ENCODE measurements around the gene NAA30.

NAA30 gene

DNA sequence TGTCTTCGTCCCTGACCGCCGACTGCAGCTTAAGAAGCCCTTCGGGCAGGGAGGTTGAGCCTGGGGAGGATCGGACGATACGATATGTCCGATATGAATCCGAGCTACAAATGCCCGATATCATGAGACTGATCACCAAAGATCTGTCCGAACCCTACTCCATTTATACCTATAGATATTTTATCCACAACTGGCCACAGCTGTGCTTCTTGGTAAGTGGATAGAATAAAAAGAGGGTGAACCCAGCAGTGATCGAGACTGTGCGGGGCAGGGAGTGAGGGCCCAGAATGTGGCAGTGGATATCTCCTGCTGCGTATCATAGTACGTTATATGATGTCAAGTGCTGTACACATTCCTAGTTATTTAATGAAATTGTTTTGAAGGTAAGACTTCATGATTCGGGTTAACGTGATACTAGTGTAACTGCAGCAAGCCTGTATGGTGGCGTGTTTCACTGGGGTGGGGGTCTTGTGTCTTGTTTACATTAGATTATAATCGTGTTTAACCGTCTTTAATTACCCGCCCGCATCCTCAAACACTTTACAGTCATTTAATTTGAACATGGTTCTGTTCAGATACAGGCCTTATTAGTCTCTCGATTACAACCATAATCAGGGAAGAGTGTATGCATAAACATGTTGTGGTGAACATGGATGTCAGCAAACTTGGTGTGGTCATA, 1.3 kb downstream of the NAA30 start:
- no peak for FAIRE-seq
- peak; percentile 25 for DNase-seq (ENCODE audit: insufficient read length, low spot score)

DNA sequence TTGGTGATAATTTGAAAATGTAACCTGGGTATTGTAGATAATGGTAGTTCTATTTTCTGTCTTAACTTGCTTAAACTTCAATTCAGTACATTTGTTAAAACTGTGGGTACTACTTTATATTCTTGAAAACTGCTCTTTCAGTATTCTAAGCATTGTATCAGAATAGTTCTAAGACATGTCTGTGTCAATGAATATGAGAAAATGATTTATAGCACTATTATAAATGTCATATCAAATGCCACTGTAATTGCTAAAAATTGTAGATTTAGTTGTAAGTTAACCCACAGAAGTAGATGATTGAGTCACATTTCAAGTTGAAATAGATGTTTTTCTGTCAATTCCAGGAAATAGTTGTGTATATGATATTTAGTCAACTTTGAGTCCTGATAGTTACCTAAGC, 2.4 kb downstream of the NAA30 start:
- no peak for DNase-seq (ENCODE audit: insufficient read length, low spot score)
- FAIRE-seq: peak; percentile 90

DNA sequence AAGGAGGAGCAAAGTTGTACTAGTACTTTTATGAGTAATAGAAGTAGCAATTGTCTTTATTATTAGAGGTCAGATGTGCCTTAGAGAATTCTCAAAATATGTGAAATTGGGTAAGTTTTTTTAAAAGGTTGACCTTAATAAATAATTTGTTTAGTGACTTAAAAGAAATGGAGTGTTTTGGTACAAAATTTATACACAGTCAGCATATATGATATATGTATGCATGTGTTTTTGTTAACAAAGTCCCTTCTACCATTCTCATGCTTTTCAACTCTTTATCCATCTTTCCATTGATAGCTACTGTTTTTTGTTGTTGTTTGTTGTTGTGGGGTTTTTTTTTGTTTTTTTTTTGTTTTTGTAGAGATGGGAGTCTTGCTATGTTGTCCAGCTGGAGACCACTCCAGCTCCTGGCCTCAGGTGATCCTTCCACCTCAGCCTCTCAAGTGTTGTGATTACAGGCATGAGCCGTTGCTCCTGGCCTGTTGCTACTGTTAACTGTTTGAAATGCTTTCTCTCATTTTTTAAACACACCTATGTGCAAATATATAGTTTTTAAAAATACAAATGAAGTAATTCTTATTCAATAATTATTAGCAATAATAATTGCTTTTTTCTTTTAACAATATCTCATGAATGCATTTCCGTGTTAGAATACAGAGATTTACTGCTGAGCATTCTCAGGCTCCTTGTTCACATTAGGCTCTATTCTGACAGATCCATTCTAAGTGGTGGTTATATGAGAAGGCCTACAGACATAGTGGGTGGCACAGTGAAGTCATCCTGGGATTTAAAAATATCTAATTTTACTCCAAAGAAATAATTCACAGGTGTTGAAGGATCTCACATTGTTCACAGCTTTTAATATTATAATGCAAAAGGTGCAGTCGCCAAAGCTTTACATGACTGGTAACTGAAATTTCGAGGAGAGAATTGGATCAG, 10.4 kb downstream of the NAA30 start:
- FAIRE-seq (no peak), DNase-seq (ENCODE audit: insufficient read length, low spot score) (no peak)

DNA sequence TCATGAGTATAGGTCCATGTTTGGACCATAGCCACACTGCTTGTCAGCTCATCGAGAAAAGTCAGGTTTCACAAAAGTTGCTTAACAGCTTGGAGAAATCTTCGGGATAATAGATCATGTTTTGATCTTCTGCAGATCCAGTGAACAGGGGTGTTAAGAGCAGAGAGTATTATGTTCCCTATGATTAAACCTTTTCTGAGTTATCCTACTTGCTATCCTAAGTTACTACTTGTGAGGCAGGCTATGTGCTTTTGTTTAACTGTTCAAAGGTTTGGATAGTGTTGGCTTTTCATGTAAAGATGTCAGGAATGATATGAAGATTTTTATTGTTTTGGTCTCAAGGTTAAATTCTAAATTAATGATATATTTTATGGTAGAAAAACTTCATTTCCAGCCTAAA, 11.1 kb downstream of the NAA30 start:
- DNase-seq (ENCODE audit: insufficient read length, low spot score): no peak
- peak; percentile 91 for FAIRE-seq

DNA sequence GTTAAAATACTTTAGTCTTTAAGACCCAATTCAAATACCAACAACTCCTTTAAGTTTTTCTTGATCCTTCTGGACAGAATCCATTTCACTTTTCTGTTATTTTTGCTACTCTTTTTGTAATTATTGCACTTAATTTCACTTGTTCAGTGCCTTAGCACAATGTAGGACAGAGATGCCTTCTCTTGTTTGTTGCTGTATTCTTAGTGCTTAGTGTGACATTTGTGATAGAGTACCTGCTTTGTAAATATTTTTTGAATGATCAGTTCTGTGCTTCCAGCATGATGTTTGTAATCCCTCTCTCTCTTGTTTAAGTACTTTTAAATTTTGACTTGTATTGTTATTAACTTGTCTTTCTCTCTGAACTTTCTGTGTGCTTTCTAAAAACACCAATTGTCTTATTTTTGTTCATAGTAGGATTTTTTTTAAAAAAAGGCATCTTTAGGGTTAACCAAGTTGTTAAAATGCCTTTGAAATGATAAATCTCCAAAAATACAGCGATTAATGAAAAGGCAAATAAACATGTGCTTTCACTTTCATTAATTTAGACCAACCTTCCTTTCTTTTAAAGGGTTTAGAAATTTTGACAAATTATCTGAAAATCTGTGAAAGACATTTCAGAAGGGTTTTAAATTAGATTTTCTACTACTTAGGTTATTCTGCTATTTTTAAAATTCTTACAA, 11.9 kb downstream of the NAA30 start:
- no peak for DNase-seq (ENCODE audit: insufficient read length, low spot score)
- no peak for FAIRE-seq

DNA sequence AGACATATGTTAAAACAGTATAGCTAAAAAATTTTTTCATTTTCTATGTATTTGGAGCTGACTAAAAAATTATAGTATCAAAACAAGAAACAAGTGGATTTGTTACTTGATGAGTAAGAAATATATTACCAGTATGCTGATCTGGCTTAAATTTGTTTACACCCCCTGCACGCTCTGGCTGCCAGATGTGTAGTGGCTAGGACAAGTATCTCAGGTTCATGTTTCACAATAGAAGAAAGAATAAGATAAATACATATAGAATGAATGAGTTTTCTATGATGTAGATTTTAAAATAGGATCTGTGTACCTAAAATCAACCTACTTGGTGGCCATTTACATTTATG, 13.1 kb downstream of the NAA30 start:
- DNase-seq (ENCODE audit: insufficient read length, low spot score) (no peak), FAIRE-seq (no peak)

DNA sequence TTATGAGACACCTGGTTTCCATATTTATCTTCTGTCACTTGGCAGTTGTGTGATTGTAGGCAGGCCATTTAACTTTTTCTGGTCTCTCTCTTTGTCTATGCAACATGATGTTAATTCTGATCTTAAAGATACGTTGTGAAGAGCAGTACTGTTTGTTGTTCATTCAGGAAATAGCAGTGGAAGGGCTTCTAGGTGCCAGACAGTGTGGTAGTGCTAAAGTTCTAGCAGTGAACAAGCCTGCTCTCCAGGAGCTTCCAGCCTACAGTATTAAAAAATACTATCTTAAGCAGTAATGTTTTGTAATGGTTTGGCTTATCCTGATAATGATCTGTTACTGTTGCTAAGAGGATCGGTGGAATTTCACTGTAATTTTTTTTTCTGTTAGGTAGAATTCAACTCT, 15.2 kb downstream of the NAA30 start:
- FAIRE-seq (peak; percentile 89), DNase-seq (ENCODE audit: insufficient read length, low spot score) (no peak)

DNA sequence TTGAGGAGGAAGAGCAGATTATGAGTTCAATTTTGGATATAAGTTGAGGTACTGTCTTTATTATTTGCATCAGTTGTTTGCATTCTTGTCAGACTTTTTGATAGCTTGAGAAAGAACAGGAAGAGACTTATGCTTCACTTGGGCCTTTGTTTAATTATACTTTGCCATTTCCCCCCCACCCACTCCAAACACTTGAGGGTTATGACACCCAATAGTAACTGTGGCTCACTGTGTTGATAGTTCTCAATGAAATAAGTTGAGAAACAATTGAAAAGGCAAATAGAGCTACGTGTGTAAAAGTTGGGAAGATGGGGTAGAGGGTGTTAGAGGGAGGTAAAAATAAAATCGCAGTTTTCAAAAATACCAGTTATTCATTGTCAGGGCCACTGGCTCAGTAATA, 17.7 kb downstream of the NAA30 start:
- peak; percentile 83 for FAIRE-seq
- DNase-seq (ENCODE audit: insufficient read length, low spot score): no peak

DNA sequence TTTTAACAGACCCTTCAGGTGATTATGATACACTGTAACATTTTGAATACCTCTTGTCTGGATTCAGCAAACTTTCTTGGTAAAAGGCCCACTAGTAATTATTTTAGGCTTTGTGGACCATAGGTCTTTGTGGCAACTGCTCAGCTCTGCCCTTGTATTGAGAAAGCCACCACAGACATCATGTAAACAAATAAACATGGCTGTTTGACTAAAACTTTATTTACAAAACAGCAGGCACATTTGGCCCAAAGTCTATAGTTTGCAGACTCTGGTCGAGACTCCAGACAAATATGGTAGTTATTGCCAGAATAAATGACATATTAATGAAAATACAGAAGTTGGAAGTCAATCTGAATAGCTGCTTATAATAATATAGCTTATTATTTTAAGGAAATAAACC, 18.2 kb downstream of the NAA30 start:
- peak; percentile 72 for FAIRE-seq
- no peak for DNase-seq (ENCODE audit: insufficient read length, low spot score)

DNA sequence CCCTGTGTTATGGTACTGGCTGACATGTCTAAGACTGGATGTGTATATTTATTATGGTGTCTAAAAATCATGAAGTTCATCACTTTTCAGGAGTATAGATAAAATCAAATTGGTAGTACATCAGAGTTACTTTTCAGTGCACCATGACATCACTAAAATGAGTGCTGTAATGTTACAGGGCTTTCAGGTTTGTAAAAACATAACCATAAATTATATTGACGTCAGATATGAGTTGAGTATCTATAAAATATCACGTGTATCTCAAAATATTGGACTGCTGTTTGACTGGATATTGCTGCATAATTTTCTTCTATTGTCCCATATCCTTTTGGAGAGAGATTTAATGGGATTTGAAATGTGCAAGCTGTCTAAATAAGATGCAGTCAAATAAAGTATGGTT, 22.0 kb downstream of the NAA30 start:
- DNase-seq (ENCODE audit: insufficient read length, low spot score) (no peak), FAIRE-seq (peak; percentile 82)

DNA sequence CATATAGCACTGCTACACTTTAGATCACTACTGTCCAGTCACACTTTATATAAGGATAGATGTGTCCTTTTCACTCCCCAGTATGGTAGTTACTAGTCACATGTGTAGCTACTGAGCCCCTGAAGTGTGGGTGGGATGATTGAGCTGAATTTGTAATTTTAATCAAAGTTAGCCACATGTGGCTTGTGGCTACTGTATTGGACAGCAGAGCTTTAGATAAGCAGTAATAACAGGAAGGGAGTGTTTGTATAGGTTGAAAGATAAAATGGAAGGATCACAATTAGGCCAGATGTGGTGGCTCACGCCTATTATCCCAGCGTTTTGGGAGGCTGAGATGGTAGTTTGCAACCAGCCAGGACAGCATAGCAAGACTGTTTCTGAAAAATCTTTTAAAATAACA, 23.5 kb downstream of the NAA30 start:
- no peak for DNase-seq (ENCODE audit: insufficient read length, low spot score)
- peak; percentile 92 for FAIRE-seq

DNA sequence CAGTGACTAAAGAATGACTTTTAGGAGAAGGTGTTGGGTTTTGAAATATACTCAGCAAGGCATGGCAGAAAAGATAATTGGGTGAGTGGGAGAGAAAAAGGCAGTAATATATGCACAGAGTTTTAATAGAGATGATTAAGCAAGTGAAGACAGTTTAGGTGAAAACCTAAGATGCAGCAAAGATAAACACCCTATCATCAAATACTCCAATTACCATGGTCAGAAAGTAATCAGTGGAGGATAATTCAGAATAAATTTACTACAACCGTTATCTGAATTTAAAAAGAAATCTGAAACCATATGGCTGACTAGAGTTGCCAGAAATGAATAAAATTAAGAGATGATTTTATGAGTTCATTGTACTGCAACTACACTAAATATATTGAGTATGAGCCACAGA, 26.8 kb downstream of the NAA30 start:
- FAIRE-seq: peak; percentile 82
- DNase-seq (ENCODE audit: insufficient read length, low spot score): no peak

DNA sequence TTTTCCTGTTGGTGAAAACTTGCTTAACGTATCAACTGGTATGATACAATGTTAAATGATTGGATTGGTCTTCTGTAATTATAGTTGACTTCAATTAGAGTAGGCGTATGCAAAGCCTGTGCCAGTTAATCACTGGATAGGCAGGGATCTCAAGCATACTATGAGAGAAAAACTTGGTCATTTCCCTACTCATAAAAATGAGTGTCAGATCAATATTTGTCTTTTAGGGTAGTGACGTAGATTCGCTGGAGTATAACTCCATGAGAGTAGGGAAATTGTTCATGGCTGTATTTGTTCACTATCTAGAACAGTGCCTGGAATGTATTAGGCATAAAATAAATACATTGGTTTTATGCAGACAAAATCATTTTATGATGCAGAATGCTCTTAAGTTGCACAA, 28.6 kb downstream of the NAA30 start:
- DNase-seq (ENCODE audit: insufficient read length, low spot score) (no peak), FAIRE-seq (peak; percentile 88)

DNA sequence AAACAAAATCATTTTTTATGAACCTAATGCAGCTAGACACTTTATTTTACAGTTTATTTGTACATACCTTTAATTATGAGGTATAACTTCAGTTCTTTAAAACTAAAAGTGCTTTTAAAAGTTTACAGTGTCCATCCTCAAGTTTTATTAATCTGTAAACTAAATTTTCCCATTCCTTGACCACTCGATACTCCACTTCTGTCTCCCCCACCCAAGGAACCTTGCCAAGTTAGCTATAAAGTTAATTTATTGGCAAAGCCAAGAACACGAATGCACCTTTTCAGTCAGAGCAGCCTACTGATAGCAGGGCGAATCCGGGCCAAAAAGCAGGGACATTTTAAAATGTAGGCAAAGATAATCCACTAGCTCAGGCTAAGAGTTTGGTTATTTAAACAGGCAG, 29.6 kb downstream of the NAA30 start:
- FAIRE-seq (no peak), DNase-seq (ENCODE audit: insufficient read length, low spot score) (no peak)

DNA sequence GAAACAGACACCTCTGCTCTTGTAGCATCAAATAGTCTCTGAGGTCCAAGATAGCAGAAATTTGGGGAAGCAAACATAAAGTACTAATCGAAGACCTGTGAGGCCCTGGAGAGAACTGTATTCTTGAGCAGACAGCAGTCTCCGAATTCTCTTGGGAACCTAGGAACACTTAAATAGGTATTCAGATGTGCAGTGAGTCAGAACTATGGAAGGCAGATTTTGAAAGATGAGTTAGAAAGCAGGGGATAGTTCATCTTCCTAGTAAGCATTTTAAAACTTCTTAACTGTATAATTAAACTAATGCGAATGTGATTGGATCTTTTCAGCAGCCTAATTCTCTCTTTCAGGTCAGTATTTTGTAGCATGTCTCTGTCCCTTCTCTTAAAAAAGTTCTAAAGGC, 30.6 kb downstream of the NAA30 start:
- DNase-seq (ENCODE audit: insufficient read length, low spot score) (no peak), FAIRE-seq (no peak)

DNA sequence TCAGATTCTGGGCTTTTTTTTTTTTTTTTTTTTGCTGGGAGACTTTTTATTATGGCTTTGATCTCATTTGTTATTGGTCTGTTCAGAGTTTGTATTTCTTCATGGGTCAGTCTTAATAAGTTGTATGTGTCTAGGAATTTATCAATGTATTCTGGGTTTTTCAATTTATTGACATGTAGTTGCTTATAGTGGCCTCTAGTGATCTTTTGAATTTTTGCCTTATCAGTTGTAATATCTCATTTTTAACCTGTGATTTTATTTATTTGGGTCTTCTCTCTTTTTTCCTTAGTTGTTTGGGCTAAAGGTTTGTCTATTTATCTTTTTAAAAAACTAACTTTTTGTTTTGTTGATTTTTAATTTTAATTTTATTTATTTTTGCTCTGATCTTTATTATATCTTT, 45.5 kb downstream of the NAA30 start:
- FAIRE-seq: no peak
- no peak for DNase-seq (ENCODE audit: insufficient read length, low spot score)

DNA sequence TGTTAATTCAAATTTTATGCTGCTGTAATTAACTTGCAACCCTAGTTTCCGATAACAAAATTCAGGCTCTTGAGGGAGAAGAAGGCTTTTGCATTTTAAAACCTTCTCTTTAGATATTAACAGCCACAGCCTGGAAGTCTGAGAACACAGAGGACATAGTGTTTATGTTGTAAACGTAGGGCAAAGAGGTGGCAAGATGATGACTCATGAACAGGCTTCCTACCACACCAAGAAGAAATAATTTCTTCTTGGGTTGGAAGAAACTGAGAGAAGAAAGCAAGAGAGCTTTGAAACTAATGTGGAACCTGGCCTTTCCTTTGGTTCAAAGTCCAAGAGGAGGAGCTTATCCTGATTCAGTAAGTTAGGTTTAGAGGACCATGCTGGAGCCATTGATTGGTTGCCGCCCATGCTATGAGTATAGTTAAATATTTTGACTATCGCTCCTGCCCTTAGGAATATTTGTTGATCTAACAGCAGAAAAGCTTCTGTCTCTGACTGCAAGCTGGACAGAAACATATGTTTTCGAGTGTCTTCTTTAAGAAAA, 71.5 kb downstream of the NAA30 start:
- DNase-seq (ENCODE audit: insufficient read length, low spot score): no peak
- FAIRE-seq: peak; percentile 85

DNA sequence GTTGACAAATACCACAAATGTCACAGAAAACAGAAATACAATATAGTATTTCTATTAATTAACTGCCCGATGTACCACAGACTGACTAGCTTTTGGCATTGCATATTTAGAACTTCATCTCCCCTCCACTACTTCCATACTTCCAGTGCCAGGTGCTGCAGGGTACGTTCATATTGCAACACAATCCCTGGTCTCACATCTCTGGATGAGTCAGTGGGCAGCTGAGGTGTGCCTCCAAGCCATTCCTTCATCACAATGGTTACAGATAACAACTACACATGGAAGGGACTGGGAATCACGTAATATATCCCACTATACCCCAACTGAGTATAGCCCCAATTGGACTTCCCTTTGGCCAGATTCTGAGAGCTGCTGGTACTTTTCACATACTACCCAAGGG, 72.2 kb downstream of the NAA30 start:
- DNase-seq (ENCODE audit: insufficient read length, low spot score) (no peak), FAIRE-seq (peak; percentile 89)

DNA sequence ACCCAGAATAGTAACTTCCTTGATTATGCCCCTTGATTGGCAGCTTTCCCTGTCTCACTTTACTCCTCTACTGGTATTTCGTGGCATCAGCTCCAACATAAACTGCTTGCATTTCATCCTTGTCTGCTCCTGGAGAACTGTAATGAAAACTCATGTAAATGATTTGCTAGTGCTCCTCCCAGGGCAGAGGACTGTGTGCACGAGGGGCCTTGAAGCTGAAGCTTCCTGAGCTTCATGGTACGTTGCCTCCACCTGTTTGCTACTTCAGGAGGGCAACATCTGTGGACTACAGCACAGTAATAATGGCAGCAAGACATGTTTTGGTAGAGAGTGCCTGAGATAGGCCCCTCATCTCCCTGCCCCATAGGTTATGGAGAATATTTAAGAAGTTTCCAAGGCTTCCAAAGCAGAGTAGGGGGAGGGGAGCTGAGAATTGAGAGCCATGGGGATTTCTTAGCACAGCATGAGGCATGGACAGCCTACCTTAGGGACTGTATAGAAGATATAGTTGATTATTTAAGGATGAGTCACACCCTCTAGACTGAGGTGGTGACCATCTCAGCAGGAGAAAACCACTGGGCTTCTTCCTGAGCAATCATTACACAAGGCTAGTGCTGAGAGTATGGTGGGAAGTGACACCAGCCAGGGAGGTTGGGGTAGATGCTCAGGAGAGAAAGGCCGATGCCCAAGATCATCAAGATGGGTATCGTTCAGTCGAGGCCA, 73.8 kb downstream of the NAA30 start:
- FAIRE-seq: peak; percentile 79
- no peak for DNase-seq (ENCODE audit: insufficient read length, low spot score)
